SK-N-SH treated with all-trans-retinoic acid at 6 μM for 48 hours (cell line): ENCODE measurements around the gene TMEM217.

ENCODE experiments used
- ATAC-seq: fragments of 200-7000 bp; cut with Tn5 transposase; 3 replicates; pipeline ENCODE4 v1.9.1; 2020; ENCODE audit warnings: mild to moderate bottlenecking, moderate library complexity
- CREB5 ChIP-seq: fragments of 250-450 bp; sonication (Bioruptor Pico); IDR thresholded peaks from 2 replicates; pipeline ENCODE4 v1.5.1; 2020; ENCODE audit warnings: low read depth, mild to moderate bottlenecking, moderate library complexity
- CSDC2 ChIP-seq: fragments of 250-450 bp; sonication (Bioruptor Pico); IDR thresholded peaks from 2 replicates; pipeline ENCODE4 v1.5.0; 2020; ENCODE audit warnings: mild to moderate bottlenecking, moderate library complexity
- ESRRG ChIP-seq: fragments of 250-450 bp; sonication (Bioruptor Pico); IDR thresholded peaks from 2 replicates; pipeline ENCODE4 v1.6.1; 2021; ENCODE audit warnings: mild to moderate bottlenecking
- GLIS3 ChIP-seq: fragments of 250-450 bp; sonication (Bioruptor Pico); IDR thresholded peaks from 2 replicates; pipeline ENCODE4 v1.5.0; 2020; ENCODE audit warnings: mild to moderate bottlenecking, moderate library complexity
- OSR1 ChIP-seq: fragments of 250-450 bp; sonication (Bioruptor Pico); IDR thresholded peaks from 2 replicates; pipeline ENCODE4 v1.8.0; 2022; ENCODE audit warnings: moderate library complexity, mild to moderate bottlenecking, inconsistent platforms
- PATZ1 ChIP-seq: fragments of 250-450 bp; sonication (Bioruptor Pico); IDR thresholded peaks from 2 replicates; pipeline ENCODE4 v1.8.0; 2020; ENCODE audit warnings: mild to moderate bottlenecking, moderate library complexity, borderline replicate concordance
- PPARA ChIP-seq: fragments of 250-450 bp; sonication (Bioruptor Pico); IDR thresholded peaks from 2 replicates; pipeline ENCODE4 v1.5.0; 2020; ENCODE audit warnings: mild to moderate bottlenecking, borderline replicate concordance
- RARB ChIP-seq: fragments of 250-450 bp; sonication (Bioruptor Pico); IDR thresholded peaks from 2 replicates; pipeline ENCODE4 v1.8.0; 2021; ENCODE audit warnings: mild to moderate bottlenecking, moderate library complexity
- SNAI2 ChIP-seq: fragments of 250-450 bp; sonication (Bioruptor Pico); IDR thresholded peaks from 2 replicates; pipeline ENCODE4 v1.5.0; 2020; ENCODE audit warnings: mild to moderate bottlenecking, moderate library complexity
- TCF4 ChIP-seq: fragments of 250-450 bp; sonication (Bioruptor Pico); IDR thresholded peaks from 2 replicates; pipeline ENCODE4 v1.8.0; 2021; ENCODE audit warnings: mild to moderate bottlenecking, moderate library complexity, borderline replicate concordance
- TOX ChIP-seq: fragments of 250-450 bp; sonication (Bioruptor Pico); IDR thresholded peaks from 2 replicates; pipeline ENCODE4 v1.8.0; 2021; ENCODE audit warnings: mild to moderate bottlenecking, moderate library complexity, borderline replicate concordance
- TSHZ2 ChIP-seq: fragments of 250-450 bp; sonication (Bioruptor Pico); IDR thresholded peaks from 2 replicates; pipeline ENCODE4 v1.5.0; 2020; ENCODE audit warnings: mild to moderate bottlenecking, moderate library complexity
- ZC3H10 ChIP-seq: fragments of 250-450 bp; sonication (Bioruptor Pico); IDR thresholded peaks from 2 replicates; pipeline ENCODE4 v1.5.1; 2021; ENCODE audit warnings: mild to moderate bottlenecking, moderate library complexity
- ZFP3 ChIP-seq: fragments of 250-450 bp; sonication (Bioruptor Pico); IDR thresholded peaks from 2 replicates; pipeline ENCODE4 v1.5.0; 2020; ENCODE audit warnings: mild to moderate bottlenecking, moderate library complexity
- ZNF565 ChIP-seq: fragments of 450-650 bp; formaldehyde crosslinking; conservative IDR thresholded peaks from 2 replicates; pipeline ENCODE4 v1.5.0; 2020; ENCODE audit warnings: low read depth, mild to moderate bottlenecking, moderate library complexity
- ZNF70 ChIP-seq: fragments of 450-650 bp; formaldehyde crosslinking; IDR thresholded peaks from 2 replicates; pipeline ENCODE4 v1.5.0; 2020; ENCODE audit warnings: mild to moderate bottlenecking, moderate library complexity
- TF ChIP-seq, protein P1 (sequence below): fragments of 250-450 bp; sonication (Bioruptor Pico); IDR thresholded peaks from 2 replicates; pipeline ENCODE4 v1.8.0; 2021; ENCODE audit warnings: low read depth, mild to moderate bottlenecking, moderate library complexity, borderline replicate concordance
- TF ChIP-seq, protein P2 (sequence below): fragments of 250-450 bp; sonication (Bioruptor Pico); IDR thresholded peaks from 2 replicates; pipeline ENCODE4 v1.5.1; 2021; ENCODE audit warnings: mild to moderate bottlenecking, moderate library complexity

Gene TMEM217

DNA sequence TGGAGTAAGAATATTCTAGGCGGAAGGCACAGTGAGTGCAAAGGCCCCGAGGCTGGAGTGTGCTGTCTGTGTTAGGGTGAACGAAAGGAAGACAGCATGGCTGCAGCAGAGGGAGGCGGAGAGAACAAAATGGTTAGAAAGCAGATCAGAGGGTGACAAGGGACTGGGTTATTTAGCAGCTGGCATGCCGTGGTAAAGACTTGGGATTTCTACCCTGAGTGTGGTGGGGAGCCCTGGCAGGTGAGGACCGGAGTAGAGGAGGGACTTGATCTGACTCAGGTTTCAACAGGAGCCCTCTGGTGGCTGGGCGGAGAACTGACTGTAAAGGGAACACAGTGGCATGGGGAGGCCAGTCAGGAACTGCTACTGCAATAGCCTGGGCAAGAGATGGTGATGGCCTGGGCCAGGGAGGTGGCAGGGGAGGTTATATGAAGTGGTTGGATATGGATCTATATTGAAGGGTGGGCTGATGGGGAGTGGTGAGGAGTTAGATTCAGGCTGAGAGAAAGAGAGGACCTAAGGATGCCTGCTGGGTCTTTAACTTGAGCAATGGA lies 50.0 kb downstream of the TMEM217 start:
- TF ChIP-seq ZNF565 (CRISPR knock-in tag) (no peak), ZC3H10 (CRISPR knock-in tag) (no peak), TOX (no peak)
- peak; percentile 85 for ATAC-seq

GRCh38 chr6:37206622-37207021 lies 51.3 kb downstream of the TMEM217 start:
- no peak for ATAC-seq
- no peak for TF ChIP-seq CREB5 (CRISPR knock-in tag)
- no peak for TF ChIP-seq TOX
- TF ChIP-seq ZFP3 (CRISPR knock-in tag): no peak
- no peak for TF ChIP-seq ZC3H10 (CRISPR knock-in tag)
- no peak for TF ChIP-seq TSHZ2
- no peak for TF ChIP-seq ZNF565 (CRISPR knock-in tag)
- TF ChIP-seq, protein P1, sequence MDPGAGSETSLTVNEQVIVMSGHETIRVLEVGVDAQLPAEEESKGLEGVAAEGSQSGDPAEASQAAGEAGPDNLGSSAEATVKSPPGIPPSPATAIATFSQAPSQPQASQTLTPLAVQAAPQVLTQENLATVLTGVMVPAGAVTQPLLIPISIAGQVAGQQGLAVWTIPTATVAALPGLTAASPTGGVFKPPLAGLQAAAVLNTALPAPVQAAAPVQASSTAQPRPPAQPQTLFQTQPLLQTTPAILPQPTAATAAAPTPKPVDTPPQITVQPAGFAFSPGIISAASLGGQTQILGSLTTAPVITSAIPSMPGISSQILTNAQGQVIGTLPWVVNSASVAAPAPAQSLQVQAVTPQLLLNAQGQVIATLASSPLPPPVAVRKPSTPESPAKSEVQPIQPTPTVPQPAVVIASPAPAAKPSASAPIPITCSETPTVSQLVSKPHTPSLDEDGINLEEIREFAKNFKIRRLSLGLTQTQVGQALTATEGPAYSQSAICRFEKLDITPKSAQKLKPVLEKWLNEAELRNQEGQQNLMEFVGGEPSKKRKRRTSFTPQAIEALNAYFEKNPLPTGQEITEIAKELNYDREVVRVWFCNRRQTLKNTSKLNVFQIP: no peak
- TF ChIP-seq SNAI2 (CRISPR knock-in tag): no peak
- no peak for TF ChIP-seq PATZ1 (CRISPR knock-in tag)
- no peak for TF ChIP-seq TCF4
- TF ChIP-seq ESRRG: no peak

- ATAC-seq: no peak
- TF ChIP-seq TSHZ2 (no peak), PATZ1 (CRISPR knock-in tag) (no peak), TOX (no peak), PPARA (CRISPR knock-in tag) (no peak), OSR1 (no peak), ZC3H10 (CRISPR knock-in tag) (no peak), ZFP3 (CRISPR knock-in tag) (no peak), GLIS3 (CRISPR knock-in tag) (no peak), ZNF565 (CRISPR knock-in tag) (no peak), CSDC2 (CRISPR knock-in tag) (no peak), RARB (no peak), SNAI2 (CRISPR knock-in tag) (no peak), ESRRG (no peak), CREB5 (CRISPR knock-in tag) (no peak), ZNF70 (no peak)
- TF ChIP-seq, protein P2, sequence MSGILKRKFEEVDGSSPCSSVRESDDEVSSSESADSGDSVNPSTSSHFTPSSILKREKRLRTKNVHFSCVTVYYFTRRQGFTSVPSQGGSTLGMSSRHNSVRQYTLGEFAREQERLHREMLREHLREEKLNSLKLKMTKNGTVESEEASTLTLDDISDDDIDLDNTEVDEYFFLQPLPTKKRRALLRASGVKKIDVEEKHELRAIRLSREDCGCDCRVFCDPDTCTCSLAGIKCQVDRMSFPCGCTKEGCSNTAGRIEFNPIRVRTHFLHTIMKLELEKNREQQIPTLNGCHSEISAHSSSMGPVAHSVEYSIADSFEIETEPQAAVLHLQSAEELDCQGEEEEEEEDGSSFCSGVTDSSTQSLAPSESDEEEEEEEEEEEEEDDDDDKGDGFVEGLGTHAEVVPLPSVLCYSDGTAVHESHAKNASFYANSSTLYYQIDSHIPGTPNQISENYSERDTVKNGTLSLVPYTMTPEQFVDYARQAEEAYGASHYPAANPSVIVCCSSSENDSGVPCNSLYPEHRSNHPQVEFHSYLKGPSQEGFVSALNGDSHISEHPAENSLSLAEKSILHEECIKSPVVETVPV: no peak
These were observed 52.0 kb downstream of the TMEM217 start for GRCh38 chr6:37205997-37206340.
